Tibial artery (tissue), 4 donors: Measurements from ENCODE around the gene NTPCR.

Experiments used
- DNase-seq, 2 donors: peaks; one replicate each; pipeline ENCODE4 v3.0.0-alpha.2; 2019
- H3K27ac ChIP-seq, 2 donors: fragments of 200-600 bp; sonication (generic) in 1 of 2; 1 replicate in 1 of 2; 2 replicates in 1 of 2; pipeline ENCODE4 v1.5.1; 2018 to 2019; ENCODE audit warnings: mild to moderate bottlenecking in 1 of 2
- H3K27me3 ChIP-seq, 2 donors: fragments of 200-600 bp; sonication (generic) in 1 of 2; one replicate each; pipeline versions ENCODE4 v1.5.1 to v1.6.0; 2016 to 2019
- H3K36me3 ChIP-seq, 3 donors: fragments of 200-600 bp; sonication (generic) in 2 of 3; one replicate each; pipeline ENCODE4 v1.5.1; 2016 to 2019; ENCODE audit warnings: mild to moderate bottlenecking in 2 of 3
- H3K4me1 ChIP-seq, 4 donors: fragments of 200-600 bp; sonication (generic) in 2 of 4; 1 replicate in 3 of 4; 2 replicates in 1 of 4; pipeline ENCODE4 v1.5.1; 2016 to 2019
- H3K4me3 ChIP-seq, 2 donors: fragments of 200-600 bp; sonication (generic) in 1 of 2; 1 replicate in 1 of 2; 2 replicates in 1 of 2; pipeline ENCODE4 v1.5.1; 2018 to 2019; ENCODE audit warnings: mild to moderate bottlenecking in 2 of 2
- H3K9me3 ChIP-seq, 3 donors: fragments of 200-600 bp; sonication (generic) in 1 of 3; one replicate each; pipeline ENCODE4 v1.5.1; 2016 to 2019
- CTCF ChIP-seq, 2 experiments: fragments of 200-600 bp in 1 of 2; fragments of 450-650 bp in 1 of 2; IDR thresholded peaks; one replicate each; pipeline ENCODE4 v1.5.1; 2017 to 2019; ENCODE audit warnings: antibody characterized with exemption in 2 of 2, mild to moderate bottlenecking in 1 of 2, moderate library complexity in 1 of 2
- intact Hi-C: fragments of 100-400 bp; cut with DNase I; formaldehyde crosslinking; loops from one replicate; pipeline ENCODE4 v1.15.0; 2023; ENCODE audit warnings: low total_unique reads

Gene NTPCR

GRCh38 chr1:232951180-232951579, 769 bp downstream of the NTPCR start:
- Histone ChIP-seq H3K9me3 (no peaks in the 10 kb centered on the region), H3K4me1 (peaks cover 0 to 22% (median 11%) of the 10 kb centered on the region in 4 donors), H3K27ac (peak overlapping the region in 1 of 2 donors; percentile 80), H3K27me3 (no peaks in the 10 kb centered on the region), H3K36me3 (peaks cover 0 to 7% (median 2%) of the 10 kb centered on the region in 3 donors), H3K4me3 (peak overlapping the region; percentile 75 to 93)
- TF ChIP-seq CTCF (IDR thresholded peaks at IDR 0.05): no peak
- no peak for DNase-seq
- intact Hi-C loops: no loop called here

- Histone ChIP-seq H3K27ac (no peak overlapping the region), H3K4me3 (peak overlapping the region; percentile 75 to 93), H3K27me3 (no peaks in the 10 kb centered on the region), H3K9me3 (no peaks in the 10 kb centered on the region), H3K4me1 (peaks cover 0 to 22% (median 11%) of the 10 kb centered on the region in 4 donors), H3K36me3 (peaks cover 0 to 11% (median 7%) of the 10 kb centered on the region in 3 donors)
- DNase-seq: no peak
- no peak for TF ChIP-seq CTCF (IDR thresholded peaks at IDR 0.05)
- intact Hi-C loops: no loop called here
Measured at GRCh38 chr1:232951605-232952004, 1.2 kb downstream of the NTPCR start.

- DNase-seq: peak in 1 of 2 donors; percentile 26
- Histone ChIP-seq H3K27ac (no peak overlapping the region), H3K9me3 (no peaks in the 10 kb centered on the region), H3K36me3 (peaks cover 3 to 23% (median 17%) of the 10 kb centered on the region in 3 donors), H3K4me1 (peaks cover 0 to 22% (median 11%) of the 10 kb centered on the region in 4 donors), H3K4me3 (no peak overlapping the region), H3K27me3 (no peaks in the 10 kb centered on the region)
- intact Hi-C loops: no loop called here
- peak; percentile 25 to 28 for TF ChIP-seq CTCF (IDR thresholded peaks at IDR 0.05)
Measured at GRCh38 chr1:232952514-232953499, 2.4 kb downstream of the NTPCR start.

GRCh38 chr1:232954594-232955365, 4.4 kb downstream of the NTPCR start:
- Histone ChIP-seq H3K4me1 (peaks cover 0 to 20% (median 10%) of the 10 kb centered on the region in 4 donors), H3K36me3 (peaks cover 21 to 43% (median 33%) of the 10 kb centered on the region in 3 donors), H3K27ac (no peak overlapping the region), H3K27me3 (no peaks in the 10 kb centered on the region), H3K9me3 (peaks cover 0 to 4% (median 0%) of the 10 kb centered on the region in 3 donors), H3K4me3 (no peak overlapping the region)
- intact Hi-C loops: no loop called here
- DNase-seq: no peak
- TF ChIP-seq CTCF (IDR thresholded peaks at IDR 0.05): no peak

- peaks cover 22 to 44% (median 33%) of the 10 kb centered on the region in 3 donors for H3K36me3 ChIP-seq
- no peak overlapping the region for H3K4me3 ChIP-seq
- TF ChIP-seq CTCF (IDR thresholded peaks at IDR 0.05): no peak
- peaks cover 0 to 19% (median 9%) of the 10 kb centered on the region in 4 donors for H3K4me1 ChIP-seq
- intact Hi-C loops: no loop called here
- DNase-seq: no peak
- peaks cover 0 to 4% (median 0%) of the 10 kb centered on the region in 3 donors for H3K9me3 ChIP-seq
- no peaks in the 10 kb centered on the region for H3K27me3 ChIP-seq
- no peak overlapping the region for H3K27ac ChIP-seq
Measured at GRCh38 chr1:232956081-232956480, 5.7 kb downstream of the NTPCR start.
